ENCODE measurements around the gene DIRAS3.
"Not testable (repeated sequence)": the region's sequence is repeated elsewhere in the genome, so short reads cannot be mapped to it uniquely, and the experiment has no call there.

Gene DIRAS3

GRCh38 chr1:68049941-68050878, at the start of gene DIRAS3:
Gene DIRAS3, minus strand, starts transcription at chr1:68050627. Its CDS starts 3,330 bp downstream, at chr1:68047297.
- H3K27ac ChIP-seq = no peak within 1 kb of the TSS
- H3K4me3 ChIP-seq = peak within 1 kb of the TSS; percentile 7 to 39 (median 18)

- H3K27ac ChIP-seq = no peak overlapping the region
- no peak overlapping the region for H3K4me3 ChIP-seq
Observed at GRCh38 chr1:68093737-68094136, 43.3 kb upstream of the DIRAS3 start.

DNA sequence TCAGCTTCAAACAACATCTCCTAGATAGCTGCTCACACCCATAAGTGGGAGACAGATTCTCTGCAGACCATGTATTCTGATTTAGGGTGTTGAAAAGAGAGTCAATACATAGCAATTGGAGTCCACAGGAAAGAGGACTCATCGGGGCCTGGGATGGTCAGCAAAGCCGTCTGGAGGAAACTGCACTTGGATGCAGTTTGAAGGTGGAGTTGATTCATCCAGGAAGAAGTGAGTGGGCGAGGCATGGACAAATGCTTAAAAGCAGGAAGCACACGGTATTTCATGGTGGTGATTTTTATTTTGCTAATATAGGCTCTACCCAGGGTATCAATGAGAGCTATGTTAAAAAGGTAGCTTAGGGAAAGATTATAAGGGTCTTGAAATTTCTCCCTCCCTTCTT, 36.8 kb upstream of the DIRAS3 start:
- Histone ChIP-seq H3K4me3 (no peak overlapping the region), H3K27ac (no peak overlapping the region)

- no peak overlapping the region for H3K4me3 ChIP-seq
- H3K27ac ChIP-seq = no peak overlapping the region
Observed at GRCh38 chr1:68085752-68086151, 35.3 kb upstream of the DIRAS3 start.

GRCh38 chr1:68083686-68084085, 33.3 kb upstream of the DIRAS3 start:
- no peak overlapping the region for H3K27ac ChIP-seq
- H3K4me3 ChIP-seq = no peak overlapping the region

- H3K4me3 ChIP-seq = no peak overlapping the region
- no peak overlapping the region for H3K27ac ChIP-seq
Observed at GRCh38 chr1:68081775-68082283, 31.4 kb upstream of the DIRAS3 start.

GRCh38 chr1:68078647-68079046, 28.2 kb upstream of the DIRAS3 start:
- Histone ChIP-seq H3K27ac (no peak overlapping the region), H3K4me3 (no peak overlapping the region)

DNA sequence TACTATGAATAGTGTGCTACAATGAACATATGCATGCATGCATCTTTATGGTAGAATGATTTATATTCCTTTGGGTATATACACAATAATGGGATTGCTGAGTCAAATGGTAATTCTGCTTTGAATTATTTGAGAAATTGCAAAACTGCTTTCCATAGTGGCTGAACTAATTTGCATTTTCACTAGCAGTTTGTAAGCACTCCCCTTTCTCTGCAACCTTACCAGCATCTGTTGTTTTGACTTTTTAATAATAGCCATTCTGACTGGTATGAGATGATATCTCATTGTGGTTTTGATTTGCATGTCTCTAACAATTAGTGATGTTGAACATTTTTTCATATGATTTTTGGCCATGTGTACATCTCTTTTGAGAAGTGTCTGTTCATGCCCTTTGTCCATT, 24.0 kb upstream of the DIRAS3 start:
- no peak overlapping the region for H3K4me3 ChIP-seq
- H3K27ac ChIP-seq = no peak overlapping the region

DNA sequence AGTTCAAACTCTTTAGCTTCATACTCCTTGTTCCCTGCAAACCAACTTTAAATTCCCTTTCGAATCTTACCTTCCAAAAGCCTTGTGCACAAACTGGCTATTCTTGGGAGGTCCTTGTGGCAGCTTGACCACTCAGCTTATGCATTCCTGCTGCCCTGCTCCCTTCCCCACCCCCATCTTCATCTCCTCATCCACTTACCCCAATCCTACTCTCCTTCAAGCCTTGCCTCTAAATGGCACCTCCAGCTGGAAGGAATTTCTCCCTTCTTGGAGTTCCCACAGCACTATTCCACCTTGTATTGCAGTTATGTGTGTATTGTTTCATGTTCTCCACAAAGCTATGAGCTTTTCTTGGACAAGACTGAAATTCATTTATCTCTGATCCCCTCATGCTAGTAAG, 15.3 kb upstream of the DIRAS3 start:
- no peak overlapping the region for H3K27ac ChIP-seq
- H3K4me3 ChIP-seq = no peak overlapping the region

DNA sequence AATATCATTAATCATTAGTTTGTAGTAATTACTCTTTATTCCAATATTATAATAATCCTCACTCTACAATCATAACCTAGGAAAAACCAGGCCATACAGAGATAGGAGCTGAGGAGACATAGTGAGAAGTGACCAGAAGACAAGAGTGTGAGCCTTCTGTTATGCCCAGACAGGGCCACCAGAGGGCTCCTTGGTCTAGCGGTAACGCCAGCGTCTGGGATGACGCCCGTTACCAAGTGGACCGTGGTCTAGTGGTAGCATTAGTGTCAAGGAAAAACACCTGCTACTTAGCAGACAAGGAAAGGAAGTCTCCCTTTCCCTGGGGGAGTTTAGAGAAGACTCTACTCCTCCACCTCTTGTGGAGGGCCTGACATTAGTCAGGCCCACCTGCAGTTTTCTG, 7.6 kb upstream of the DIRAS3 start:
- not testable (repeated sequence) for H3K4me3 ChIP-seq, H3K27ac ChIP-seq

DNA sequence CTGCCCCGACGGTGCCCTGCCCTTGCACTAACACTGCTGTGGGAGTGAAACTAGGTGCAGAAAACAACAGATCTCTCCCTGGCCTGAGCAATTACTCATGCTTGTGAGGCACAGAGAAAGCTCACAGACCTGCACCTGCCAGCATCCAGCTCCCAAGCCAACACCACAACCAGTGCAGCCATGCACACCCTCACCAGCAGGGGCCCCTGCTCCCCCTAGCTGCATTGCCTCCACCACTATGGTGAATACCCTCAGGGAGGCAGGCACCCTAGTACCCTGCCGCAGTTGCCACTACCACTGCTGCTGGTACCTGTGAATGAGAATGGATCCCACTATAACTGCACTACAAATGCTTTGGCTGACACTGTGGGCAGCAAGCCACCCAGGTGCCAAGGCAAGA, 7.1 kb upstream of the DIRAS3 start:
- Histone ChIP-seq H3K4me3 (no peak overlapping the region), H3K27ac (no peak overlapping the region)

- no peak overlapping the region for H3K27ac ChIP-seq
- no peak overlapping the region for H3K4me3 ChIP-seq
Observed at GRCh38 chr1:68057050-68057449, 6.6 kb upstream of the DIRAS3 start.

GRCh38 chr1:68051475-68051874, 1.0 kb upstream of the DIRAS3 start:
- Histone ChIP-seq H3K27ac (no peak overlapping the region), H3K4me3 (peak overlapping the region in 4 of 7 experiments; percentile 7 to 27 (median 10))

GRCh38 chr1:68047659-68048026, 2.8 kb downstream of the DIRAS3 start:
- no peak overlapping the region for H3K4me3 ChIP-seq

DNA sequence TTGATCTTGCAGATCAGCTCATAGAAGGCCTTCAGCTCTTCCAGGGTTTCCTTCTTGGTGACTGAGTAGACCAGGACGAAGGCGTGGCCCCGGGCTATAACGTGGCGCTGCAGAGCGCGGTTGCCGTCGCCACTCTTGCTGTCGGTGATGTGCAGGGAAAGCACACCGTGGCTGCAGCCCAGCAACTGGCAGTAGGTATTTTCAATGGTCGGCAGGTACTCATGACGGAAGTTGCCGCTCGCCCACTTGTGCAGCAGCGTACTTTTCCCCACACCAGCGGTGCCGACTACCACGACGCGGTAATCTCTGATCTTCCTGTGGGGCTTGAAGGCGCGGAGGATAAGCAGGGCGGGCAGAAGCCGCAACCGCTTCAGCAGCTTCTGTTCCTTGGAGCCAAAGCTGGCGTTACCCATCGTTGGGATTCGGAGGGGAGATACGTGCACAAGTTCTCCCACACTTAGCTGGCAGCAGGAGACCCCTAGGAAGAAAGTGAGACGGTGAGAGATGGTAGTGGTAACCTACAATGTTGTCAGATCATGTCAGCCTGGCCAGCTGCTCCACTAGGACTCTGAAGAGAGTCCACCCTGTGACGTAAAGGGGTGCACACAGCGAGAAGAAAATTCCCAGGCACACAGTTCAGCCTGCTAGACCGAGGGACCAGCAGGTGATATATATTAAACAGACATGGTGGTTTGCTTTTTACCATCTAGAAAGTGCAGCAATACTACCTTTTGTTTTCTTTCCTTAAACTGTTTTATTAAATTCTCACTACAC, 3.4 kb downstream of the DIRAS3 start:
- no peak overlapping the region for H3K4me3 ChIP-seq
- no peak overlapping the region for H3K27ac ChIP-seq

More at GRCh38 chr1:68047659-68048026, 2.8 kb downstream of the DIRAS3 start:
- no peak overlapping the region for H3K27ac ChIP-seq

DNA sequence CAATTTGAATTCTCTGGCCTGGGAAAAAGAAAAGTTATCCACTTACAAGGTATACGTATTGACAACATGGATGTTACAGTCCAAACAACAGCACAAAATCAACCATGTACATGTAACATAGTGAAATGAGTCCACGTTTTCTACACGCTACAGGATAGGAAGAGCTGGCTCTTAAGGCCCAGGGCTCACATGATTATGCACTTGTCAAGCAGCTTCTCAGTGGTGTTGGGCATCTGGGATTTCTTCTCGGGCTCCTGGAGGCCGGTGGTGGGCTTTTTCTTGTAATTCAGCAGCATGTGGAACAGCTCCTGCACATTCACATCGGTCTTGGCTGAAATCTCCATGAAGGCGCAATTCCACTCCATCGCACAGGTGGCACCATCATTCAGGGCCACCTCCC, 4.0 kb downstream of the DIRAS3 start:
- Histone ChIP-seq H3K4me3 (no peak overlapping the region), H3K27ac (no peak overlapping the region)

GRCh38 chr1:68045511-68046180, 4.8 kb downstream of the DIRAS3 start:
- Histone ChIP-seq H3K4me3 (no peak overlapping the region), H3K27ac (no peak overlapping the region)

- H3K4me3 ChIP-seq = no peak overlapping the region
- H3K27ac ChIP-seq = no peak overlapping the region
Observed at GRCh38 chr1:68043443-68044090, 6.9 kb downstream of the DIRAS3 start.

- no peak overlapping the region for H3K4me3 ChIP-seq
Observed at GRCh38 chr1:68036946-68037345, 13.5 kb downstream of the DIRAS3 start.

DNA sequence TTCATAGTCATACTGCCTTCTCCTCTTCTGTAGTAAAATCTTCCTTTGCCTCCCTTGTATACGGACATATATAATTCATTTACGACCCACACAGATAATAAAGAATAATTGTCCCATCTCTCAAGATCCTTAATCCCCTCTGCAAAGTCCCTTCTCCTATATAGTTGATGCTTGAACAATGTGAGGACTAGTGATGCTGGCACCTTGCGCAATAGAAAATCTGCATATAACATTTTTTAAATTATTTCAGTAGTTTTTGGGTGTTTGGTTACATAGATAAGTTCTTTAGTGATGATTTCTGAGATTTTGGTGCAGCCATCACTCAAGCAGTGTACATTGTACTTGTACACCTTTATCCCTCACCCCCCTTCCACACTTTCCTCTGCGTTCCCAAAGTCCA, 21.0 kb downstream of the DIRAS3 start:
- H3K27ac ChIP-seq = no peak overlapping the region

More at GRCh38 chr1:68036946-68037345, 13.5 kb downstream of the DIRAS3 start:
- no peak overlapping the region for H3K27ac ChIP-seq

More for the DNA sequence above, 21.0 kb downstream of the DIRAS3 start:
- no peak overlapping the region for H3K4me3 ChIP-seq

Data from skin epidermis (tissue), 12 donors.